ENCODE data around the gene ITGA2B.

DNA sequence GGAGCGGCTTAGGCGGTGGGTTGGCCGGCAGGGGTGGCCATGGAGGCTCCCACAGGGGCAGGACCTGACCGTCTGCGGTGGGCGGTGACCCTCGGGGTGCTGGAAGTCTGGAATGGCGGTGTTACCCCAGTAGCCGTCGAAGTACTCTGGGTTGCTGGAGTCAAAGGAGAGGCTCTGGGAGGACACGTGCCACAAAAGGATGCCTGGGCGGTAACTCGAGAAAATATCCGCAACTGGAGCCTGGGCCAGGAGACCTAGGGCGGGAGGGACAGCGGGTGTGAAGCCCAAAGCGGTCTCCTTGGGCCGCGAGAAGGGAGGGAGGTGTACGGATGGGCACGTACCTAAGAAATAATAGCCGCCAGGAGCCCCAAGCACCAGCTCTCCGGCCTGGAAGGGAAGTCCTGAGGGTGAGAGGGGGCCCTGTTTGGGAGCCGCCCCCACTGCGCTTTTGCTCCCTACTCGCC lies 4.6 kb downstream of the ITGA2B start:
- TF ChIP-seq EZH2phosphoT487 (IDR thresholded peaks at IDR 0.05; ENCODE audit: low read depth) = no peak
- TF ChIP-seq, protein P1, sequence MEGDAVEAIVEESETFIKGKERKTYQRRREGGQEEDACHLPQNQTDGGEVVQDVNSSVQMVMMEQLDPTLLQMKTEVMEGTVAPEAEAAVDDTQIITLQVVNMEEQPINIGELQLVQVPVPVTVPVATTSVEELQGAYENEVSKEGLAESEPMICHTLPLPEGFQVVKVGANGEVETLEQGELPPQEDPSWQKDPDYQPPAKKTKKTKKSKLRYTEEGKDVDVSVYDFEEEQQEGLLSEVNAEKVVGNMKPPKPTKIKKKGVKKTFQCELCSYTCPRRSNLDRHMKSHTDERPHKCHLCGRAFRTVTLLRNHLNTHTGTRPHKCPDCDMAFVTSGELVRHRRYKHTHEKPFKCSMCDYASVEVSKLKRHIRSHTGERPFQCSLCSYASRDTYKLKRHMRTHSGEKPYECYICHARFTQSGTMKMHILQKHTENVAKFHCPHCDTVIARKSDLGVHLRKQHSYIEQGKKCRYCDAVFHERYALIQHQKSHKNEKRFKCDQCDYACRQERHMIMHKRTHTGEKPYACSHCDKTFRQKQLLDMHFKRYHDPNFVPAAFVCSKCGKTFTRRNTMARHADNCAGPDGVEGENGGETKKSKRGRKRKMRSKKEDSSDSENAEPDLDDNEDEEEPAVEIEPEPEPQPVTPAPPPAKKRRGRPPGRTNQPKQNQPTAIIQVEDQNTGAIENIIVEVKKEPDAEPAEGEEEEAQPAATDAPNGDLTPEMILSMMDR (IDR thresholded peaks at IDR 0.05; ENCODE audit: low read depth, low read length) = no peak

All from OCI-LY3 (cell line).